Cardiac muscle cell (in vitro differentiated cells and primary cell): ENCODE measurements around the gene ARHGAP15. TPM values are rescaled to one million over a fixed set of nuclear protein-coding genes. Genes with fewer than 3 reads are reported as not detected.

Source experiments
- DNase-seq, 2 donors: peaks; one replicate each; pipeline versions ENCODE4 v3.0.0 to v3.0.0-alpha.2; 2010 to 2017; ENCODE audit warnings: low read depth in 1 of 2, low spot score in 1 of 2
- H3K27ac ChIP-seq: fragments of 200-600 bp; sonication (generic); 2 replicates; pipeline ENCODE4 v1.5.1; 2016
- H3K27me3 ChIP-seq: fragments of 200-600 bp; sonication (generic); 2 replicates; pipeline ENCODE4 v1.6.0; 2016; ENCODE audit warnings: control low read depth
- H3K36me3 ChIP-seq: fragments of 200-600 bp; sonication (generic); 2 replicates; pipeline ENCODE4 v1.5.1; 2016; ENCODE audit warnings: control low read depth
- H3K4me1 ChIP-seq: fragments of 200-600 bp; sonication (generic); 2 replicates; pipeline ENCODE4 v1.8.1; 2017; ENCODE audit warnings: low read depth, mild to moderate bottlenecking, mixed run types
- H3K4me3 ChIP-seq: fragments of 200-600 bp; sonication (generic); 2 replicates; pipeline ENCODE4 v1.5.1; 2016; ENCODE audit warnings: mild to moderate bottlenecking
- H3K9me3 ChIP-seq: fragments of 200-600 bp; sonication (generic); 2 replicates; pipeline ENCODE4 v1.5.1; 2017; ENCODE audit warnings: low read depth, mild to moderate bottlenecking, control low read depth
- polyA plus RNA-seq: library from polyadenylated mRNA; unstranded; fragments of >200 nt; fragmentation: Nextera tagmentation; extraction: Ambion mirVana; gene quantifications from 2 replicates; pipeline ENCODE4 v1.2.1, GENCODE V29; 2016
- total RNA-seq: library from RNA; depleted of rRNA; stranded (reverse); fragments of >200 nt; gene quantifications from 2 replicates; pipeline ENCODE4 v1.2.3, GENCODE V29; 2016
- TF ChIP-seq, protein P1 (sequence below): IDR thresholded peaks from 2 replicates; pipeline ENCODE4 v1.5.1; 2012; ENCODE audit warnings: low read depth, mild to moderate bottlenecking, low read length

The ARHGAP15 gene
- total and polyA plus RNA-seq, 2 experiments from 2014 or later, result not detected

DNA sequence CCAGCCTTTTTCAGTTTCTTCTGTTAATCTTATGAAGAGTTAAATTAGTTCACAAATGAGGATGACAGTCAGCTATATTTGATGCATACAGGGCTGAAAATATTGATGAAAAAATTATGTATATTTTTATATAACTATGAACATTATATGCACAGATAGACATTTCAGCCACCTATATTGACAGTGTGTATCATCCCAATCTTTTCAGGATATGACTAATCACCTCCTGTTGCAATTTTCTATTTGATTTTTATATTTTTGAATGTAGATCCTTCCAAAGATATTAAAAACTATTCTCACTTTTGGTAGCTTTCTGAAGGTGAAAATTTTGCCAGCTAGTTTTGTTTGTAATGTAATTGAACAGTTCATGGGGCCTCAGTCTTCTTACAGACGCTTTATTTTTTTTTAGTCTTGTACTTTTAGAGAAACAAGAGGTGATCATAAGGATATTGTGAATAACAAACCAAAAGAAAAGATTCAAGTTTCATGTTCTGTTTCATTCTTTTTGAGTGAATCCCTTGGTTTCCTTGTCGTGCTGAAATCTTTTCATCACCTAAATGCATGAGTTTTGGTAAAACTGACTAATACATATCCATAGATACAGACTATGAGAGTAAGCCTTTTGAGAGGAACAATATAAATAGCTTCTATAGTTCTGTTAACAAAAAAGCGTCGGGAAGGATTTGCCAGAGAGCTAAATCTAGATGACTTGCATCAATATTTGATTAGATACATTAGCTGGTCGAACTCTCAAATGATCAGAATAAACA lies 123.1 kb downstream of the ARHGAP15 start:
- Histone ChIP-seq H3K4me1 (no peaks in the 10 kb centered on the region), H3K36me3 (no peaks in the 10 kb centered on the region), H3K27ac (no peak overlapping the region), H3K9me3 (no peaks in the 10 kb centered on the region), H3K4me3 (no peak overlapping the region), H3K27me3 (peaks cover 3% of the 10 kb centered on the region)
- no peak for DNase-seq
- TF ChIP-seq, protein P1, sequence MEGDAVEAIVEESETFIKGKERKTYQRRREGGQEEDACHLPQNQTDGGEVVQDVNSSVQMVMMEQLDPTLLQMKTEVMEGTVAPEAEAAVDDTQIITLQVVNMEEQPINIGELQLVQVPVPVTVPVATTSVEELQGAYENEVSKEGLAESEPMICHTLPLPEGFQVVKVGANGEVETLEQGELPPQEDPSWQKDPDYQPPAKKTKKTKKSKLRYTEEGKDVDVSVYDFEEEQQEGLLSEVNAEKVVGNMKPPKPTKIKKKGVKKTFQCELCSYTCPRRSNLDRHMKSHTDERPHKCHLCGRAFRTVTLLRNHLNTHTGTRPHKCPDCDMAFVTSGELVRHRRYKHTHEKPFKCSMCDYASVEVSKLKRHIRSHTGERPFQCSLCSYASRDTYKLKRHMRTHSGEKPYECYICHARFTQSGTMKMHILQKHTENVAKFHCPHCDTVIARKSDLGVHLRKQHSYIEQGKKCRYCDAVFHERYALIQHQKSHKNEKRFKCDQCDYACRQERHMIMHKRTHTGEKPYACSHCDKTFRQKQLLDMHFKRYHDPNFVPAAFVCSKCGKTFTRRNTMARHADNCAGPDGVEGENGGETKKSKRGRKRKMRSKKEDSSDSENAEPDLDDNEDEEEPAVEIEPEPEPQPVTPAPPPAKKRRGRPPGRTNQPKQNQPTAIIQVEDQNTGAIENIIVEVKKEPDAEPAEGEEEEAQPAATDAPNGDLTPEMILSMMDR, result no peak

DNA sequence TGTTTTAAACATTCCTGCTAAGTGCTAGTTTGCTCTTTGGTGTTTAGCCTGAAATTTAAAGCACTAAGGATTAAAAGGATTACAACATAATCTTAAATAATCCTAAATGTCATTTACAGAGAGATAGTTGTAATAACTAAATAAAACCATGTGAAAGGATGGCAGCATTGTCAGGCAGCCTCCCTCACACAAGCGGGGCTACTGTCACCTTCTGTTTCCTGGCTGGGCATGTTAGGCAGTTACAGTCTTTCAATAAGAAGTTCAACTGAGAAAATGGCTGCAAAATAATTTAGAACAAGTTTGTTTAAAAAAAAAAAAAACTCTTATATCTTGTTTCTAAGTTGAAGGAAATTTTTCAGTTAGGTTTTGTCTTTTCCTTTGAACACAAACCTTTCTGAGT lies 124.9 kb downstream of the ARHGAP15 start:
- no peaks in the 10 kb centered on the region for H3K9me3 ChIP-seq
- H3K27me3 ChIP-seq, result peaks cover 5% of the 10 kb centered on the region
- no peak overlapping the region for H3K4me3 ChIP-seq
- H3K27ac ChIP-seq, result no peak overlapping the region
- no peak for DNase-seq
- TF ChIP-seq, protein P1, result no peak
- H3K36me3 ChIP-seq, result no peaks in the 10 kb centered on the region
- no peaks in the 10 kb centered on the region for H3K4me1 ChIP-seq

DNA sequence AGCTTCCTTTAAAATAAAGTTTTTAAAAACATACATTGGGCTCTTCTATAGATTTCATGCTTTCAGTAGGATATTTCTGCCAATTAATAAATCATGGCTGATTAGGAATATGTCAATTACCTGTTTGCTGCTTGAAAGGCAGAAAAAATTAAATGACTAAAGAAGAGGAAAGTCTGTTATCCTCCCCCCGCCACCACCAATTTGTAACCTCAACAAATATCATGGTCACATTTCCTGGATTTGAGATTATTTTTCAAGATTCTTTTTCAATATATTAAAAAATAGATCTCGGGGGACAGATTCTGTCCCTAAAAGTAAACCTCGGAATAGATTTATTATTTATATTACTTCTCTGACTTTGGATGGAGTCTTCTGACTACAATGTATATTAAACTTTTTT lies 125.9 kb downstream of the ARHGAP15 start:
- no peak overlapping the region for H3K4me3 ChIP-seq
- DNase-seq, result no peak
- no peaks in the 10 kb centered on the region for H3K4me1 ChIP-seq
- peaks cover 5% of the 10 kb centered on the region for H3K27me3 ChIP-seq
- H3K27ac ChIP-seq, result no peak overlapping the region
- H3K9me3 ChIP-seq, result no peaks in the 10 kb centered on the region
- no peaks in the 10 kb centered on the region for H3K36me3 ChIP-seq
- TF ChIP-seq, protein P1, result no peak

DNA sequence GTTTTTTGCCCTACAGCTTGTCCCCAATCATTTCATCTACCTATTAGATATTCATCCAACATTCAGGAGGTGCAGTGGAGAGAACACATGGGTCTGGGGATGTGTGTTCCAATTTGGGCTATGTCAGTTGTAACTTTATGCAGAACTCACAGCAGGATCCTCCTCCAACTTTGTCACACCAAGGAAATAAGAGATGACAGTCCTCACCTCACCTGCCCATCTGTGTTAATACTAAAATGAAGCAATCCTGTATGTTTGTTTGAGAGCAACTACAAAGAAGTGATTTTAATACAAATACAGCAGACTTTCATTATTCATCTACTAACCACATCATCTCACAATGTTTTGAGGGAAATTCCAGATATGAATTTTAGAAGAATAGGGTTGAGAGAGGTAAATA lies 126.7 kb downstream of the ARHGAP15 start:
- TF ChIP-seq, protein P1, result no peak
- no peaks in the 10 kb centered on the region for H3K9me3 ChIP-seq
- no peak overlapping the region for H3K27ac ChIP-seq
- no peak for DNase-seq
- H3K36me3 ChIP-seq, result no peaks in the 10 kb centered on the region
- no peaks in the 10 kb centered on the region for H3K4me1 ChIP-seq
- H3K4me3 ChIP-seq, result no peak overlapping the region
- peaks cover 5% of the 10 kb centered on the region for H3K27me3 ChIP-seq

DNA sequence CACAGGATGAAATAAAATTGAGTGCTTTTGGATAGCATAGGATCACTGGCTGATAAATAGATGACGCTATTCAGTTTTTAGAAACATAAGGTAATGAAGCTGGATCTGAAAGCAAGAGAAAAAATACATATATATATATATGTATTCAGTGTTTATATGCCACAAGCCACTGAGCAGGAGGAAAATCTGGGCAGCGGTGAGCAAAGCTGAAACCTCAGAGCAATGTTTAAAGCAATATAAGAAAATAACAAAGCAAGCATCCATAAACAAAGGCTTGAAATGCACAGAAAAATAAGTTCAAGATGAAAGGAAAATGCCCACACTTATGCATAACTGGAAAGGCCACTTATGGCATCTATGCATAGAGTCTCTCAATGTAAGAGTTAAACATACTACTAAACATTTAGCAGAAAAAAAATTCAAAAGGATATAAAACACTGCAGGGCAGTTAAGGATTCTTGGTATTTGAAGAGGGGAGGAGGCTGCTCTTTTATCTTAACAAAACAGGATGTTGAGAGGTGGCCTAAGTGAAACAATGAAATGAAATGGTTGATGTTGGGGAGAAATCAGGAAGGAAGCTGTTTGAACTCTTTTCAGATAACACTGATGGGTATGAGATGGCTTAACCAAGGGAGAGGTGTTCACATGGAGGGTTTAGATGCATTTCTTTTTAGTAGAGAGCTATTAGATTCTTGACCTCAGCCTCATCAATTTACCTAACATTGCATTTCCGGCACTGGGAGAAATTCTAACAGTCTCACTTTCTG lies 129.1 kb downstream of the ARHGAP15 start:
- TF ChIP-seq, protein P1, result no peak
- H3K27ac ChIP-seq, result no peak overlapping the region
- no peaks in the 10 kb centered on the region for H3K36me3 ChIP-seq
- H3K4me1 ChIP-seq, result no peaks in the 10 kb centered on the region
- no peak for DNase-seq
- H3K27me3 ChIP-seq, result peaks cover 3% of the 10 kb centered on the region
- H3K9me3 ChIP-seq, result no peaks in the 10 kb centered on the region
- no peak overlapping the region for H3K4me3 ChIP-seq
